HepG2 (cell line): Measurements from ENCODE around the gene KDELR3. TPM values are rescaled to one million over a fixed set of nuclear protein-coding genes. Genes with fewer than 3 reads are reported as not detected.
A peak's percentile ranks its signal among the peaks of the same experiment; 100 is the strongest.

ENCODE experiments used
- AFF4 ChIP-seq: sonication (generic); formaldehyde crosslinking; IDR thresholded peaks from 2 replicates; pipeline ENCODE4 v1.4.0; 2020; ENCODE audit warnings: missing genetic modification reagents
- CBX1 ChIP-seq: IDR thresholded peaks from one replicate; pipeline ENCODE4 v1.6.1; 2016; ENCODE audit warnings: antibody characterized with exemption, low read depth
- CHCHD3 ChIP-seq: sonication (generic); formaldehyde crosslinking; IDR thresholded peaks from 2 replicates; pipeline ENCODE4 v1.8.0; 2022; ENCODE audit warnings: mild to moderate bottlenecking, missing genetic modification reagents, moderate library complexity
- DNMT3B ChIP-seq: conservative IDR thresholded peaks from 2 replicates; pipeline ENCODE4 v1.6.1; 2016; ENCODE audit warnings: missing biosample characterization, control low read depth
- GATAD2A ChIP-seq: IDR thresholded peaks from 2 replicates; pipeline ENCODE4 v1.6.1; 2016
- HHEX ChIP-seq: IDR thresholded peaks from 2 replicates; pipeline ENCODE4 v1.6.1; 2016; ENCODE audit warnings: control low read depth
- KDM4B ChIP-seq: sonication (generic); formaldehyde crosslinking; IDR thresholded peaks from 2 replicates; pipeline ENCODE4 v1.4.0; 2020; ENCODE audit warnings: missing genetic modification reagents
- POLR2G ChIP-seq: fragments of 200-400 bp; formaldehyde crosslinking; IDR thresholded peaks from 2 replicates; pipeline ENCODE4 v1.6.1; 2018; ENCODE audit warnings: mild to moderate bottlenecking, low read depth, low read length, moderate library complexity
- SPEN ChIP-seq: sonication (generic); formaldehyde crosslinking; IDR thresholded peaks from 2 replicates; pipeline ENCODE4 v1.5.1; 2020; ENCODE audit warnings: low read depth, mild to moderate bottlenecking, missing genetic modification reagents
- ZFP90 ChIP-seq: sonication (generic); formaldehyde crosslinking; IDR thresholded peaks from 2 replicates; pipeline ENCODE4 v1.8.0; 2022; ENCODE audit warnings: missing genetic modification reagents, mild to moderate bottlenecking, inconsistent platforms, borderline replicate concordance
- ZFY ChIP-seq: sonication (generic); formaldehyde crosslinking; IDR thresholded peaks from 2 replicates; pipeline ENCODE4 v1.4.0; 2020; ENCODE audit warnings: missing genetic modification reagents
- ZNF512 ChIP-seq: sonication (generic); formaldehyde crosslinking; IDR thresholded peaks from 2 replicates; pipeline ENCODE4 v1.4.0; 2020; ENCODE audit warnings: mild to moderate bottlenecking, missing genetic modification reagents
- ZNF605 ChIP-seq: sonication (generic); formaldehyde crosslinking; IDR thresholded peaks from 2 replicates; pipeline ENCODE4 v1.8.0; 2022; ENCODE audit warnings: mild to moderate bottlenecking, missing genetic modification reagents
- ZXDC ChIP-seq: sonication (generic); formaldehyde crosslinking; IDR thresholded peaks from 2 replicates; pipeline ENCODE4 v1.5.0; 2020; ENCODE audit warnings: mild to moderate bottlenecking, missing genetic modification reagents
- polyA plus RNA-seq, 8 experiments: library from polyadenylated mRNA; depleted of rRNA in 3 of 8; stranded (reverse) in 7 of 8; unstranded in 1 of 8; fragments of >200 nt; fragmentation: Illumina TruSeq in 4 of 8; extraction: Trizol in 4 of 8; gene quantifications; 2 replicates each; pipeline versions ENCODE4 v1.2.1 to v1.2.3, GENCODE V29; 2011 to 2016; ENCODE audit warnings: low read depth in 4 of 8, missing spikeins in 1 of 8, mixed read lengths in 1 of 8; ENCODE audit not compliant: insufficient read depth in 1 of 8
- total RNA-seq, 5 experiments: library from RNA; depleted of rRNA; stranded (reverse); fragments of >200 nt; fragmentation: Illumina TruSeq; extraction: Trizol; gene quantifications; 2 replicates each; pipeline ENCODE4 v1.2.3, GENCODE V29; 2016; ENCODE audit warnings: low read depth in 1 of 5
- TF ChIP-seq, protein P1 (sequence below): sonication (generic); formaldehyde crosslinking; conservative IDR thresholded peaks from 2 replicates; pipeline ENCODE4 v1.5.0; 2020; ENCODE audit warnings: missing genetic modification reagents
- TF ChIP-seq, protein P2 (sequence below): sonication (generic); formaldehyde crosslinking; IDR thresholded peaks from 2 replicates; pipeline ENCODE4 v1.5.0; 2020; ENCODE audit warnings: missing genetic modification reagents
- TF ChIP-seq, protein P3 (sequence below), 2 experiments: sonication (generic) in 1 of 2; formaldehyde crosslinking in 1 of 2; IDR thresholded peaks; 2 replicates each; pipeline versions ENCODE4 v1.4.0 to v1.6.1; 2018 to 2020; ENCODE audit warnings: missing genetic modification reagents in 2 of 2, borderline replicate concordance in 1 of 2, low read depth in 1 of 2, mild to moderate bottlenecking in 1 of 2, missing biosample characterization in 1 of 2

KDELR3 gene
- total and polyA plus RNA-seq, 2 of the 13 experiments (the other 11 are each of a cell fraction or from before 2014, with no cell fraction given), result 24.2 to 65.7 TPM

DNA sequence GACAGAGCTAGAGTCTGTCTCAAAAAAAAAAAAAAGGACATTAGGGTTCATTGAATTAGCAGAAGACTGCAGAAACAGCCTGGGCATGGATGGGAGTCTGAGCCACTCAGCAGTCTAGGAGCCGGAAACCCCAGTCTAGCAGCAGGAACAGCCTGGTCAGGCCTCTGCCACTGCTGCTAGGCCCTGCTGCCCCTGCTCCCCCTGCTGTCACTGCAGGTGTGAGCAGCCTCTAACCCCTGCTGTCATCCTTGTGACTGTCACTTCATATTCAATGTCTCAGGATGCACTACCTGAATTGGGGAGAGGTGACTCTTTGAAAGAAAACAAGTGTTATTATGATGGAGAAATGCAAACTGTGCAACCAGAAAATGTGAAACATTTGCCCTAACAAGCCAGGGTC is 45.2 kb downstream of the KDELR3 start (continued):
- TF ChIP-seq AFF4 (no peak), CBX1 (no peak), ZNF512 (no peak), GATAD2A (CRISPR knock-in tag) (no peak), CHCHD3 (CRISPR knock-in tag) (no peak), SPEN (CRISPR knock-in tag) (peak; percentile 29; the same call in 1 of the 2 replicates), ZXDC (CRISPR knock-in tag) (no peak), KDM4B (CRISPR knock-in tag) (no peak), ZFP90 (CRISPR knock-in tag) (no peak), HHEX (CRISPR knock-in tag) (no peak), DNMT3B (CRISPR knock-in tag) (no peak), ZFY (CRISPR knock-in tag) (peak; percentile 74), POLR2G (no peak), ZNF605 (CRISPR knock-in tag) (peak; percentile 21; the same call in 1 of the 2 replicates)
- TF ChIP-seq, protein P1, sequence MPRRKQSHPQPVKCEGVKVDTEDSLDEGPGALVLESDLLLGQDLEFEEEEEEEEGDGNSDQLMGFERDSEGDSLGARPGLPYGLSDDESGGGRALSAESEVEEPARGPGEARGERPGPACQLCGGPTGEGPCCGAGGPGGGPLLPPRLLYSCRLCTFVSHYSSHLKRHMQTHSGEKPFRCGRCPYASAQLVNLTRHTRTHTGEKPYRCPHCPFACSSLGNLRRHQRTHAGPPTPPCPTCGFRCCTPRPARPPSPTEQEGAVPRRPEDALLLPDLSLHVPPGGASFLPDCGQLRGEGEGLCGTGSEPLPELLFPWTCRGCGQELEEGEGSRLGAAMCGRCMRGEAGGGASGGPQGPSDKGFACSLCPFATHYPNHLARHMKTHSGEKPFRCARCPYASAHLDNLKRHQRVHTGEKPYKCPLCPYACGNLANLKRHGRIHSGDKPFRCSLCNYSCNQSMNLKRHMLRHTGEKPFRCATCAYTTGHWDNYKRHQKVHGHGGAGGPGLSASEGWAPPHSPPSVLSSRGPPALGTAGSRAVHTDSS (CRISPR knock-in tag), result no peak
- TF ChIP-seq, protein P2, sequence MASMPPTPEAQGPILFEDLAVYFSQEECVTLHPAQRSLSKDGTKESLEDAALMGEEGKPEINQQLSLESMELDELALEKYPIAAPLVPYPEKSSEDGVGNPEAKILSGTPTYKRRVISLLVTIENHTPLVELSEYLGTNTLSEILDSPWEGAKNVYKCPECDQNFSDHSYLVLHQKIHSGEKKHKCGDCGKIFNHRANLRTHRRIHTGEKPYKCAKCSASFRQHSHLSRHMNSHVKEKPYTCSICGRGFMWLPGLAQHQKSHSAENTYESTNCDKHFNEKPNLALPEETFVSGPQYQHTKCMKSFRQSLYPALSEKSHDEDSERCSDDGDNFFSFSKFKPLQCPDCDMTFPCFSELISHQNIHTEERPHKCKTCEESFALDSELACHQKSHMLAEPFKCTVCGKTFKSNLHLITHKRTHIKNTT, result no peak
- TF ChIP-seq, protein P3, sequence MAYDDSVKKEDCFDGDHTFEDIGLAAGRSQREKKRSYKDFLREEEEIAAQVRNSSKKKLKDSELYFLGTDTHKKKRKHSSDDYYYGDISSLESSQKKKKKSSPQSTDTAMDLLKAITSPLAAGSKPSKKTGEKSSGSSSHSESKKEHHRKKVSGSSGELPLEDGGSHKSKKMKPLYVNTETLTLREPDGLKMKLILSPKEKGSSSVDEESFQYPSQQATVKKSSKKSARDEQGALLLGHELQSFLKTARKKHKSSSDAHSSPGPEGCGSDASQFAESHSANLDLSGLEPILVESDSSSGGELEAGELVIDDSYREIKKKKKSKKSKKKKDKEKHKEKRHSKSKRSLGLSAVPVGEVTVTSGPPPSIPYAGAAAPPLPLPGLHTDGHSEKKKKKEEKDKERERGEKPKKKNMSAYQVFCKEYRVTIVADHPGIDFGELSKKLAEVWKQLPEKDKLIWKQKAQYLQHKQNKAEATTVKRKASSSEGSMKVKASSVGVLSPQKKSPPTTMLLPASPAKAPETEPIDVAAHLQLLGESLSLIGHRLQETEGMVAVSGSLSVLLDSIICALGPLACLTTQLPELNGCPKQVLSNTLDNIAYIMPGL (CRISPR knock-in tag; IDR thresholded peaks at IDR 0.05; ENCODE audit: borderline replicate concordance in 1 of 2, low read depth in 1 of 2), result peak in 1 of 2 experiments; percentile 67; a peak in 2 of 4 replicates
